K562 (cell line): Measurements from ENCODE around the gene TMPRSS9. TPM values are rescaled to one million over a fixed set of nuclear protein-coding genes. Genes with fewer than 3 reads are reported as not detected.

ENCODE experiments used
- CBX5 ChIP-seq: IDR thresholded peaks from 2 replicates; pipeline ENCODE4 v1.6.1; 2014; ENCODE audit warnings: low read depth, borderline replicate concordance
- EGR1 ChIP-seq: fragments of 450-650 bp; conservative IDR thresholded peaks from 2 replicates; pipeline ENCODE4 v1.6.1; 2017; ENCODE audit warnings: mild to moderate bottlenecking
- GABPB1 ChIP-seq: sonication (generic); formaldehyde crosslinking; IDR thresholded peaks from 2 replicates; pipeline ENCODE4 v1.8.0; 2022; ENCODE audit warnings: mild to moderate bottlenecking, missing genetic modification reagents
- HOXB6 ChIP-seq: fragments of 250-450 bp; sonication (Bioruptor Pico); IDR thresholded peaks from 2 replicates; pipeline ENCODE4 v1.5.1; 2022; ENCODE audit warnings: mild to moderate bottlenecking, borderline replicate concordance
- MEF2D ChIP-seq: conservative IDR thresholded peaks from 2 replicates; pipeline ENCODE4 v1.6.1; 2016; ENCODE audit warnings: low read depth, missing genetic modification characterization, missing compliant biosample characterization
- NFIX ChIP-seq: fragments of 250-450 bp; sonication (Bioruptor Pico); IDR thresholded peaks from 2 replicates; pipeline ENCODE4 v1.4.0; 2020; ENCODE audit warnings: low read depth, mild to moderate bottlenecking, moderate library complexity
- PCBP1 ChIP-seq: fragments of 200-400 bp; formaldehyde crosslinking; IDR thresholded peaks from 2 replicates; pipeline ENCODE4 v1.6.1; 2018; ENCODE audit warnings: mild to moderate bottlenecking, low read depth, low read length; ENCODE audit not compliant: poor library complexity, severe bottlenecking
- TCFL5 ChIP-seq: fragments of 250-450 bp; sonication (Bioruptor Pico); conservative IDR thresholded peaks from 2 replicates; pipeline ENCODE4 v1.6.1; 2021; ENCODE audit warnings: mild to moderate bottlenecking, moderate library complexity, matching md5 sums
- ZNF224 ChIP-seq: sonication (generic); formaldehyde crosslinking; IDR thresholded peaks from 2 replicates; pipeline ENCODE4 v1.8.0; 2022; ENCODE audit warnings: mild to moderate bottlenecking, missing genetic modification reagents
- ZNF408 ChIP-seq: fragments of 250-450 bp; sonication (Bioruptor Pico); IDR thresholded peaks from 2 replicates; pipeline ENCODE4 v1.4.0; 2020; ENCODE audit warnings: low read depth, mild to moderate bottlenecking, moderate library complexity
- polyA plus RNA-seq, 8 experiments: library from polyadenylated mRNA; depleted of rRNA in 4 of 8; stranded (reverse) in 5 of 8; unstranded in 3 of 8; fragments of >200 nt; fragmentation: Nextera tagmentation in 2 of 8; fragmentation: Illumina TruSeq in 1 of 8; extraction: Ambion mirVana in 2 of 8; extraction: Trizol in 1 of 8; gene quantifications; 2 replicates each; pipeline versions ENCODE4 v1.2.1 to v1.2.3, GENCODE V29; 2011 to 2014; ENCODE audit warnings: inconsistent platforms in 1 of 8, missing spikeins in 1 of 8
- total RNA-seq, 7 experiments: library from RNA; depleted of rRNA in 6 of 7; stranded (reverse); fragments of >200 nt in 6 of 7; fragmentation: Illumina TruSeq in 2 of 7; extraction: Trizol in 2 of 7; gene quantifications; 2 replicates each; pipeline versions ENCODE4 v1.2.1 to v1.2.3, GENCODE V29; 2011 to 2021; ENCODE audit warnings: low replicate concordance in 1 of 7
- TF ChIP-seq, protein P1 (sequence below), 2 experiments: fragments of 450-650 bp; conservative IDR thresholded peaks; 2 replicates each; pipeline ENCODE4 v1.6.1; 2017; ENCODE audit warnings: mild to moderate bottlenecking in 2 of 2, moderate library complexity in 2 of 2
- TF ChIP-seq, protein P2 (sequence below): fragments of 250-450 bp; sonication (Bioruptor Pico); IDR thresholded peaks from 2 replicates; pipeline ENCODE4 v1.8.0; 2022; ENCODE audit warnings: moderate library complexity, mild to moderate bottlenecking, inconsistent platforms
- TF ChIP-seq, protein P3 (sequence below): fragments of 450-650 bp; IDR thresholded peaks from 2 replicates; pipeline ENCODE4 v1.6.1; 2016; ENCODE audit warnings: borderline replicate concordance
- TF ChIP-seq, protein P4 (sequence below): fragments of 250-450 bp; sonication (Bioruptor Pico); IDR thresholded peaks from 2 replicates; pipeline ENCODE4 v1.8.0; 2022; ENCODE audit warnings: inconsistent platforms, mild to moderate bottlenecking, moderate library complexity, borderline replicate concordance
- TF ChIP-seq, protein P5 (sequence below), 3 experiments: fragments of 200-800 bp in 1 of 3; sonication (Bioruptor generic) in 1 of 3; sonication (generic) in 1 of 3; formaldehyde crosslinking in 1 of 3; IDR thresholded peaks; 2 replicates each; pipeline versions ENCODE4 v1.6.1 to v1.8.0; 2016 to 2022; ENCODE audit warnings: mild to moderate bottlenecking in 2 of 3, missing compliant biosample characterization in 2 of 3, missing genetic modification characterization in 2 of 3, missing genetic modification reagents in 1 of 3

TMPRSS9 gene
- total and polyA plus RNA-seq, 9 of the 15 experiments (the other 6 are each of a cell fraction or from before 2014, with no cell fraction given) = 0.01 to 0.03 TPM; not detected in 7

DNA sequence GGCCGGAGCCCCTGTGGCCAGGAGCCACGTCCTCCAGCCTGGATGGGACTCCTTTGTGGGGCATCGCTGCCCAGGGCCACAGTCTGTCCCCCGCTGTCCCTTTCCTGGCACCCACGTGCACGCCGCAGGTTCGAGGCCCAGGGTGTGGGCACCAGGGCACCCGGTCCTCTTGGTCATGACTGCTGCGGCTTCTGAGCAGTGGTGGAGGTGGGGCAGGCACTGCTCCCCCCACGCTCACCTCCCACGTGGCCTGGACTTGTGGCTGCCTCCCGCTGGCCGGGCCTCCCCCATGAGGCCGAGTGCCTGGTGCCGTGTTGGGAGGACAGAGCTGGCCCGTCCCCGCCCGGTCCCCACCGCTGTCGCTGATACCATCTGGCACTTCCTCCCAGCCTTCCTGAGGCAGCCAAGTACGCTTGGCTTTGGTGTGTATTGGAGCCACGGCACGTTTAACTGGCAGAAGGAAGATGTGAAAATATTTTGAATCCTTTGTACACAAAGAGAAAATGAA lies 18.8 kb upstream of the TMPRSS9 start (continued):
- TF ChIP-seq NFIX (CRISPR knock-in tag) (no peak), CBX5 (no peak), MEF2D (tag) (no peak), ZNF408 (no peak), ZNF224 (CRISPR knock-in tag) (no peak), PCBP1 (no peak), TCFL5 (CRISPR knock-in tag) (no peak), HOXB6 (no peak), EGR1 (no peak), GABPB1 (CRISPR knock-in tag) (peak; percentile 29; the same call in 1 of the 2 replicates)
- TF ChIP-seq, protein P1, sequence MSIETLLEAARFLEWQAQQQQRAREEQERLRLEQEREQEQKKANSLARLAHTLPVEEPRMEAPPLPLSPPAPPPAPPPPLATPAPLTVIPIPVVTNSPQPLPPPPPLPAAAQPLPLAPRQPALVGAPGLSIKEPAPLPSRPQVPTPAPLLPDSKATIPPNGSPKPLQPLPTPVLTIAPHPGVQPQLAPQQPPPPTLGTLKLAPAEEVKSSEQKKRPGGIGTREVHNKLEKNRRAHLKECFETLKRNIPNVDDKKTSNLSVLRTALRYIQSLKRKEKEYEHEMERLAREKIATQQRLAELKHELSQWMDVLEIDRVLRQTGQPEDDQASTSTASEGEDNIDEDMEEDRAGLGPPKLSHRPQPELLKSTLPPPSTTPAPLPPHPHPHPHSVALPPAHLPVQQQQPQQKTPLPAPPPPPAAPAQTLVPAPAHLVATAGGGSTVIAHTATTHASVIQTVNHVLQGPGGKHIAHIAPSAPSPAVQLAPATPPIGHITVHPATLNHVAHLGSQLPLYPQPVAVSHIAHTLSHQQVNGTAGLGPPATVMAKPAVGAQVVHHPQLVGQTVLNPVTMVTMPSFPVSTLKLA (conservative IDR thresholded peaks at IDR 0.05) = peak; percentile 23 to 79; a peak in 2 of 4 replicates
- TF ChIP-seq, protein P2, sequence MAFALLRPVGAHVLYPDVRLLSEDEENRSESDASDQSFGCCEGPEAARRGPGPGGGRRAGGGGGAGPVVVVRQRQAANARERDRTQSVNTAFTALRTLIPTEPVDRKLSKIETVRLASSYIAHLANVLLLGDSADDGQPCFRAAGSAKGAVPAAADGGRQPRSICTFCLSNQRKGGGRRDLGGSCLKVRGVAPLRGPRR (CRISPR knock-in tag) = no peak
- TF ChIP-seq, protein P3, sequence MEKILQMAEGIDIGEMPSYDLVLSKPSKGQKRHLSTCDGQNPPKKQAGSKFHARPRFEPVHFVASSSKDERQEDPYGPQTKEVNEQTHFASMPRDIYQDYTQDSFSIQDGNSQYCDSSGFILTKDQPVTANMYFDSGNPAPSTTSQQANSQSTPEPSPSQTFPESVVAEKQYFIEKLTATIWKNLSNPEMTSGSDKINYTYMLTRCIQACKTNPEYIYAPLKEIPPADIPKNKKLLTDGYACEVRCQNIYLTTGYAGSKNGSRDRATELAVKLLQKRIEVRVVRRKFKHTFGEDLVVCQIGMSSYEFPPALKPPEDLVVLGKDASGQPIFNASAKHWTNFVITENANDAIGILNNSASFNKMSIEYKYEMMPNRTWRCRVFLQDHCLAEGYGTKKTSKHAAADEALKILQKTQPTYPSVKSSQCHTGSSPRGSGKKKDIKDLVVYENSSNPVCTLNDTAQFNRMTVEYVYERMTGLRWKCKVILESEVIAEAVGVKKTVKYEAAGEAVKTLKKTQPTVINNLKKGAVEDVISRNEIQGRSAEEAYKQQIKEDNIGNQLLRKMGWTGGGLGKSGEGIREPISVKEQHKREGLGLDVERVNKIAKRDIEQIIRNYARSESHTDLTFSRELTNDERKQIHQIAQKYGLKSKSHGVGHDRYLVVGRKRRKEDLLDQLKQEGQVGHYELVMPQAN = no peak
- TF ChIP-seq, protein P4, sequence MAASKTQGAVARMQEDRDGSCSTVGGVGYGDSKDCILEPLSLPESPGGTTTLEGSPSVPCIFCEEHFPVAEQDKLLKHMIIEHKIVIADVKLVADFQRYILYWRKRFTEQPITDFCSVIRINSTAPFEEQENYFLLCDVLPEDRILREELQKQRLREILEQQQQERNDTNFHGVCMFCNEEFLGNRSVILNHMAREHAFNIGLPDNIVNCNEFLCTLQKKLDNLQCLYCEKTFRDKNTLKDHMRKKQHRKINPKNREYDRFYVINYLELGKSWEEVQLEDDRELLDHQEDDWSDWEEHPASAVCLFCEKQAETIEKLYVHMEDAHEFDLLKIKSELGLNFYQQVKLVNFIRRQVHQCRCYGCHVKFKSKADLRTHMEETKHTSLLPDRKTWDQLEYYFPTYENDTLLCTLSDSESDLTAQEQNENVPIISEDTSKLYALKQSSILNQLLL (CRISPR knock-in tag) = no peak
- TF ChIP-seq, protein P5, sequence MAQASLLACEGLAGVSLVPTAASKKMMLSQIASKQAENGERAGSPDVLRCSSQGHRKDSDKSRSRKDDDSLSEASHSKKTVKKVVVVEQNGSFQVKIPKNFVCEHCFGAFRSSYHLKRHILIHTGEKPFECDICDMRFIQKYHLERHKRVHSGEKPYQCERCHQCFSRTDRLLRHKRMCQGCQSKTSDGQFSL (CRISPR knock-in tag; IDR thresholded peaks at IDR 0.05) = peak; percentile 83
- TF ChIP-seq, protein P5 (tag; IDR thresholded peaks at IDR 0.05) = no peak
